SHP77 (cell line): ENCODE data around the gene BCL11B.
"Not testable (repeated sequence)": the region's sequence is repeated elsewhere in the genome, so short reads cannot be mapped to it uniquely, and the experiment has no call there.

ENCODE experiments used
- DNase-seq, 2 experiments: peaks; one replicate each; lab custom pipeline; 2025; lab: John Stamatoyannopoulos, UW

Gene BCL11B

DNA sequence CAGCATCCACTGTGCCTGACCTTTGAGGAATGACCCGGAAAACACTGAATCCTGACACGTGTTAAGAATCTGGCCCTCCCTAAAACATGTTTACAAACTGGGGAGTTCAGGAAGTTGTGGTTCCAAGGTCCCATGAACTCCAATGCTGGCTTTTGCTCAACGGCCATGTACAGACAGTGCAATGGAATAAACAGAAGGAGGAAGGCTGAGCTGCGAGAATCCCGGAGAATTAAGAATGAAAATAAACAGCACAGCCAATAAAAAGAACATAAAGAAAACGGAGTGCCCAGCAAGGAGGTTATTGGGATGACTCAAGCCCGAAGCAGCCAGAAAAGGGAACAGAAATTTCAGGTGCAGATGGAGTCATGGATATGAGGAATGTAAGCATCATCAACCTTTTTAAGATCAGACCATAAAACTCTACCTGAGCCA, 32.3 kb downstream of the BCL11B start:
- DNase-seq: no peak

DNA sequence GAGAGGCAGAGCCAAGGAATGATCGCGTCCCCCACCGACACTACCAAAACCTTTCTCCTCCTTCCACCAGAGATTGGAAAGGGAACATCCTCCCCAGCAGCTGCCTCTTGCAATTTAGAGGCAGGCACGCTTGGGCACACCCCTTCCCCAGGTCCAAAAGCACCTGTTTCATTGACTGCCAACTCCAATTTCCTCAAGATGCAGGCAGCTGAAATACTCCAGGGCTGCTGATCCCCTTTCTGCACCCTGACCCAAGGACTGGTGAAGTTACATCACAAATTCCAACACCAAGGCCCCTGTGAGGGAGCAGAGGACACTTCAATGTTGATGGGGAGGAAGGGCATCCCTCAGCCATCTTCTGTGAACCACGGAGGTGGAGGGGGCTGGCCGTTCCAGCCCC, 33.8 kb downstream of the BCL11B start:
- DNase-seq: no peak

DNA sequence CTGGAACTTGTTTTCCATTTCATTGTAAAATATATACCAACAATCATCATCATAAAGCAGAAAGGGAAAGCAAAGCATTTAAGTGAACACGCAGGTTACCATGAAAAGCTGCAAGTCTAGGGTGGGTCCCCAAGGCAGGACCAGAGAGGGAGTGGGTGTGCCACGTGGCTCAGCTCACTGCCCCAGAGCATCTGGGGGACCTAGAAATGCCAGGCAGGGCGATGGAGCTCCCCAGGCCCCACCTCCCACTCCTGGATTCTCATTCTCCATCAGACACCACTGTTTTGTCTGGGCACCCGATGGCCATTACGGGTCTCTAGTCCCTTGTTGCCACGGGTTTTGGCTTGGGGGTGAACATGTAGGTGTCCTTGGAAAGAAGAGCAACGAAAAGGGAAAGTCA, 34.7 kb downstream of the BCL11B start:
- no peak for DNase-seq

DNA sequence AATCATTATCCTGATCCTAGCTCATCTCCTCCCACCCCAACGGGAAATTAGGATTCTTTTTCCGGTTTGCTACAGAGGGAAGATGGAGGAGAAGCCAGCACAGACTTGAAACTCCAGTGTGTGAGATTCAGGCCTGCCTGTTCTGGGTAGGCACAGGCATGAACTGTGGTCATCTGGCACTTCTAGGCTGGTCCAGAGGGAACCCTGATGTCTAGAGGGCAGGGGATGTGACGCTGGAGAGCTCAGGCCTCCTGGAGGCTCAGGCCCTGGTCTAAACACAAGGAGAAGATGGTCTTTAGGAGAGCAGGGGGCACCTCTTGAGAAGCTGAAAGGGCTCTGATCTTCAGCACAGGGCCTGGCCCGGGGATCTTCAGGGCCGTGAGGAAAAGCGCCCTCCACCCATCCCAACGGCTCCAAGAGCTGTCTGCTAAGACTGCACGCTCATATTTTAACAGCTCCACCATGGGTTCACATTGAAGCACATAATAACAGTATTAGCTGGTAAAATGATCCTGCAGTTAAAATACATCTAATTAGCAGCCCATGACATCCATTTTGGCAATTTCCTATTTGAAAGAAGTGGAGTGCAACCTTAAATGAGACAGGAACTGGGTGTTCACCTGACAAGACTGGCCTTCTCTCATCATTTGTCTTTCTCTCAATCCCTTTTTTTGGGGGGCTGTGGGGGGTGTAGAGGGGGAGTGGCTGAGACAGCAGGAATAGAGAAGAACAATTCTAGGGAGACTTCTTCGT, 35.4 kb downstream of the BCL11B start:
- no peak for DNase-seq

DNA sequence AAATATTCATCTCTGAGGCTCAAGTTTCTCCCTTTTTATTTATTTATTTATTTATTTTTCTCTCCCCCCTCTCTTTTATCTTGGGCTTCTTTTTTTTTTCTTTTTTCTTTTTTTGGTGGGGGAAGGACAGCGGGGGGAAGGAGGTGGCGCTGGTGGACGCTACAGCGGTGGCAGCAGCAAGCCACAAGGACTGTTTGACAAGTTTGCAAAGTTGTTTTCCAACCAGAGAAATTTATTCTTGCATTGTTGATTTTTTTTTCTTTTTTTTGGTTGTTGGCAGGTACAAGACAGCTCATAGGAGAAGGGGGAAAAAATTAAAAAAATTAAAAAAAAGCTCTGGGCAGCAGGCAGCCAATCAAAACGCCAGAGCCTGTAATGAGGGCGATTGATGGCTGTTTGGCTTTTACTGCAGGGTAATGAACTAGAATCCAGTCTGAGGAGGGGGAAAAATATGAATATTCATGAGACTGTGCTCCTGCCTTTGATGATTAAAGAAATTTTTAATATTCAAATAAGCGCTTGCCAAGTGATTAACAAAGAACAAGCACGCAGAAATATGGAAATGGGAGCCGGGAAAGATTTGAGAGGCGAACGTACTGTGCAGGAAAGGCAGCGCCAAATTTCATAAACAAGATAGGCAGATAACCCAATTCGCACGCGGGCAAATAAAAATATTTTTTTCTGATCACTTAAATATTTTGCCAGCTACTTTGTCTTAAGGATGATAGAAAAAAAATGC, 36.2 kb downstream of the BCL11B start:
- DNase-seq: no peak

DNA sequence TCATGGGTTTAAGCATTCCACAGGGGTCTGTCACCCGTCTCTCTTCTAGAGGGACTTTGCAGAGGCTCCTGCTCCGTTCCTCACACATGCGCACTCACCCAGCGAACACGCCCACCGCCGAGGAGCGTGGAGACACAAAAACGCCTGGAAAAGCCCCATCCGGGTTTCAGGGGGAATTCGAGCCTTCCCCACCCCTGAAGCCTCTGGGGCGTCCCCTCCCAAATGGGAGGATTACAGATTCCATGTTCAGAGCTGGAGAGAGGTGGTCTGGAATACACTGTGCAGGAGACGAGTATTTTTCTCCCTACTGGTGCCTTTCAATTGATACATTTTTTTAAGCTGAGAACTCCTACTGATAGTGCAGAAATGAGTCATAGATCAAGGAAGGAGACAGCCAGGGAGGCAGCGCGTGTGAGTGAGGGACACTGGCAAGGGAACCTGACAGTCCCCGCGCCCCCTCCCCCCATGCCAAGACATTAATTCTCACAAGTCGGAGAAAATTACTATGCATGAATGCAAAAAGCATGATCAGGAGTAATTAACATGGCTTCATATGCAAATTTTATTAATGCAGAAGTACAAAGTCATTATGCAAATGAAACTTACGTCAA, 36.9 kb downstream of the BCL11B start:
- DNase-seq: no peak

DNA sequence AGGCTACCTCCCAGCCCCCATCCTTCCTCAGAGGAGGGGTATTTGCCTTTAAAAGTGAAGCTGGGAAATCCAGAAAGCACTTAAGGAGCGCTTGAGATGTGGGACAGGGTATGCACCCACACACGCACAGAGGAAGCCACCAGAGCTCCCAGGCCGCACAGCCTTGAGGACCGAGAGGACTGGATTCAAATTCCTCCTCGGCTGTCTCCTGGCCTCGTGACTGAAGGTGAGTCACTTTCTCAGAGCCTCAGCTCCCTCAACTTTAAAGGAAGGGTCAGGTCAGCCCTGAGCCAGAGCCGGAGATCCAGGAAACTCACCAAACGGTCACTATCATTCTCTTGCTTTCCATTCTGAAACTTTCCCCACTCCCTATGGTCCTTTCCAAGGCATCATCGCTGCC, 37.6 kb downstream of the BCL11B start:
- DNase-seq: no peak

DNA sequence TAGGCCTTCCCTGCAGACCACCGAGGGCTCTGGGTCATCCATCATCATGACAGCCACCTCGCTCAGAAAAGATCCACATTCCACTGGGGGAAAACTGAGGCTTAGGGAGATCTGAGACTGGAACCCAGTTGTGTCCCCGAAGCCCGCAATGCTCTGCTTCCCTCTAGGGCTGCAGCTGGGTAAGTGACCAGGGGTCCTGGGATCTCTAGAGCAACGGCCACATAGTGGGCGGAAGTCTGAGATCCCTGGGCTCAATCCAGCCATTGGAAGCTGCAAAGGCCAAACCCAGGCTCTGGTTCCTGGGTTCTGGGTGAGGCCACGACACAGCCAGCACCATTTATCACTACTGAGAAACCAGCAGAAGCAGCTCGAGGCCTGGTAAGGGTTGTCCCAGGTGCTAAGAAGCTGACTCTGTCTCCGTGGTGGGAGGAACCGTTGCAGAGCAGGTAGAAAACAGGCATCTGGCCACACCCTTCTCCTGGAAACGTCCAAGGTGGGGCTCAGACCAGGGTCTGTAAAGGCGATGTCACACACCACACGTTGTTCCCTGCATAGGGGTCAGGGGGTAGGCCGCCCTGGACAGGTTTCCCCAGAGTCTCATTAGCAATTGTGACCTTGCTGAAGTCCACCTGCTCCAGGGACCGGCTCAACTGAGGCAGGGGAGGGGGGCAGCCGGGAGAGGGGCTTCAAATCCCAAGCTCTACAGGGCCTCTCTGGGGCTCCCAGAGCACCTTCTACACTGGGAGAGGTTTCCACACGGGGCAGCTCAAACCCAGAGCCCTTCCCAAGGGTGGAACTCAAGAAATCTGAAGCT, 38.6 kb downstream of the BCL11B start:
- DNase-seq: no peak

DNA sequence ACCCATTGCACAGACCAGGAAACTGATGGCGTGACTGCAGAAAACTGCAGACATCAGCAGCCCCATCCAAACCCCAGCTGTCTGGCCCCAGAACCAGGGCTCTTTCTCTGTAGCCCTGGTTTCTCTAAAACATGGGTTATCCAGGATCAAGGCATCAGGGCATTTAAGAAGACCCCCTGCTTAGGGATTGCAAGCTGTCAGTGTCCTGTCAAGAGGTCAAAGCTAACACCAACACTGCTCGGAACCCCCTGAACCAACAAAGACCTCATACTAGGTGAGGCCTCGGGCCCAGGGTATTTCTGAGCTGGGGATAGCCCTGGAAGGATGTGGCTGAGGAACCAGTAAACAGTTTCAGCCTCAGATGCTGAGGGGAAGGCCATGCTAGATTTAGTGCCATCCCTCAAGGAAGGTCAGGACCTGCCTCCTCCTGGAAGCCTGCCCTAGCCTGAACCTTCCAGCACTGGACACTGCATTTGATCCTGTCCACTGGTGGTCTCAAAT, 39.2 kb downstream of the BCL11B start:
- DNase-seq: no peak

DNA sequence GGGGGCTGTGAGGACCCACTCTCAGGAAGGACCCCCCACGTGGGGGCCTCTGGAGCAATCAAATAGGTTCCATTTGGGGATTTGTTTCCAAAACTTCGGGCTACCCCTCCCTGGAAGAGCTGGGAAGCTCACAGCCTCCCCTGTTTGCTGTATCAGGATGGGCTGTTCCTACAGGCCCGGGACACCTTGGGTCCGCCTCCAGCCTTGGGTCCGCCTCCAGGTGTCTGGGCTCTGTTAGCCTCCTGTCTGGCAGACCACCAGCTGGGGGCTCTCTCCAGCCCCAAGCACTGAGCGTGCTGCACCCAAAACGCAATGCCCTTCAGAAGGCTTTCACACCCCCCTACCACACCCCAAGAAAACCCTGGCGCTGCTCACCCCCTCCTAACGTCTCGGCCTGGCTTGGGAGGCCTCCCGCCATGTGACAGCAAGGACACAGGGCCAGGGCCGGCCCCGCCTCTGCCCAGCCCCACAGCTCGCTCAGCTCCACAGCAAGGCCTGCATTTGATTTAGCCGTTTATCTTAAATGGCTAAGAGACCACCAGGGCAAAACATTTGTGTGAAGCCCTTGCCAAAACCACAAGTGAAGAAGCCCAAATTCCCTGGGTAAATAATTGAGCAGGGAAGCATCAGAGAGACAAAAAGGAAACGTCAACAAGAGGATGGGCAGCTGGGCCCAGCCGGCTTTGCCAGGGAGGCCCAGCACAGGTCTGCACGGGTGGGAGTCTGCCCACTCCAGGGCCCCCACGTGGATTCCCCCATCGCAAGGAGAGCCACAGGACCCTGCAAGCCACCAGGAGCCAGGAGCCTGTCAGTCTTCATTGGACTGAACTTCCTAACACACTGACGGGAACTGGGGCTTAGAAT, 39.9 kb downstream of the BCL11B start:
- no peak for DNase-seq

DNA sequence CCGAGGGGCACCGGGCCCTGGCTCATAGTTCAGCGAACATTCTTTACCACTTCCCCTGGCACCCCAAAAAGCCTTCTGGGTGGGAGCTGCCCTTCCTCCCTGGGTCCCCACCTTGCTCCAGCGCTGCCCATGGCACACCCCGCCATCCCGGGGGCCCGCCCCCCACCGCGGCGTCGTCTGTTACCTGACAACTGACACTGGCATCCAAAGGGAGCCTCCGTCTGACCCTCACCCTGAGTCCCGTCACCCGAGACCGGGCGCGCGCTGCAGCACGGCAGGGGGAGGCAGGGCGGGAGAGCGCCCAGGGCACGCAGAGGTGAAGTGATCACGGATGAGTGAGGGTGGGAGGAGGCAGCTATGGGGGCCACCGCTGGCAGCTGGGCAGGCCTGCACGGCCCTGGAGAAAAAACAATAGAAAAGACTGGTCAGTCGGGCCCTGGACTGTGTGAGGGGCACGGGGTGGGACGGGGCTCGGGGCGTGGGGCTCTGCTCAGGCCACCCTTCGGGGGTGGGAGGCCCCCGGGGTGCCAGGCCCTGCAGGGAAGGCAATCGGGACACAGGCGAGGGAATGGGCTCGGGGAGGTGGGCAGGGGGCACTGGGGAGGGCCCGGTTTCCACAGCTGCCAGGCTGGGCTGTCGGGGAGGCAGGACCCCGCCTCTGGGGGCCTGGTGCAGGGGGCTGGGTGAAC, 40.7 kb downstream of the BCL11B start:
- no peak for DNase-seq

DNA sequence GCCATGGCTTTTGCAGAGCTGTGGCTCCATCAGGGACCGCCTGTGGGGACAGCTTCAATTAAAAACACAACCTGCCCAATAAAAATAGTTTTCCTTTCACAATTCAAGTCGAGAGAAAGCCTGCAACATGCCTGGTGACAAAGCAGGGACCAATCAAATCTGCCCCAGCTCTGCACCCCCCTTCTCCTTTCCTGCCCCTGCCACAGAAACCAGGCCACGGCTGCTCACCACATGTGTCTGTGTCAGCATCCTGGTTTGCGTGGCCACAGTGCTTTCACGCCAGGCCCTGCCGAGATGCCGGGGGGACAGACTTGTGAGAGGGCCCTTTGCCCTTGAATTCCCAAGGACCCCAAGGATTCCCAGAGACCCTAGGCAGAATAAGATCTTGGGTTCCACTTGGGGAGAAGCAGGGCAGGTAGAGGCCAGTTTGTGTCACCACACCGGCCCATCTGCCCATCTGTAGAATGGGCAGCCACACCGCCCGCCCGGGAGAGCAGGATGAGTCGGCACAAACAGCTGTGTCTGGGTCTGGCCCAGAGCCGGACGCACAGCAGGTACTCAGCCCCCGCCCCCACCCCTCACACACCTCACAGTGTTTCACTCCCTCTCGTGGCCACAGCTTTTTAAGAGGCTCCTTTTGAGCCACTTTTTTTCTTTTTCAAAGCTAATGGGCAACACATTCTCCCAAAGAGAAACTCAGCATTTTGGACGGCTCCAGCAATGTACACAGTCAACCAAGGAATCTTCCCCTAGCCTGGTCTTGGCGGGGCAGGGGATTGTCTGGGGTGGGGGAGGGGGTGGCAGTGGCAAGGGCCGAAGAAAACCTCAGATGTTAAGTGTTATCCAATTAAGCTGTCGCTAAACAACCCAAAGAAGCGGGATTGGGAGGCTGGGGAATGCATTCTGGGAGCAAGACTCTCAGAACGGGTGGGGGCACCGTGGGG, 41.5 kb downstream of the BCL11B start:
- DNase-seq: no peak

DNA sequence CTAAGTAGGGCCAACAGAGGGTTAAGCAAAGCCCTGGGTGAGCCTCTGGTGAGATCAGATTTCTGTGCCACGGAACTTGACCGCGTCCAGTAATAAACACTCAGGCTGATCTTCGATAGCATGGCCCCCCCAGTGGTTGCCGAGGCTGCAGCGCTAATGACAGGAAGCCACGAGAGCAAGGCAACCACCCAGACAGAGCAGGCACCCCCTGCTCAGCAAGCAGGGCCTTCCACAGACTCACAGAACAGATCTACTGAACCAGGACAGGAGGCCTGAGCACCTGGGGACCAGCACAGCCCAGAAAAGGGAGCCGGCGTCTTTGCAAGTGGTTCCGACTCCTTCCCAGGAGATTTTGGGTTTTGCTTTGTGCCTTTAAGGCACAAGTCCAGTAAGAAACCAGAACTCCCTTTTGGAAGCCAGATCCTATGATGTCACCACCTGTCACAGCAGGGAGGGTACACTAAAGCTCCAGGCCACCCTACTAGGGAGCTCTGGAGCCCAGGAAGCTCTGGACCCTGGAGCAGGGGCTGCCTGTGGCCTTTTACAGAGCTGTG, 42.3 kb downstream of the BCL11B start:
- no peak for DNase-seq

DNA sequence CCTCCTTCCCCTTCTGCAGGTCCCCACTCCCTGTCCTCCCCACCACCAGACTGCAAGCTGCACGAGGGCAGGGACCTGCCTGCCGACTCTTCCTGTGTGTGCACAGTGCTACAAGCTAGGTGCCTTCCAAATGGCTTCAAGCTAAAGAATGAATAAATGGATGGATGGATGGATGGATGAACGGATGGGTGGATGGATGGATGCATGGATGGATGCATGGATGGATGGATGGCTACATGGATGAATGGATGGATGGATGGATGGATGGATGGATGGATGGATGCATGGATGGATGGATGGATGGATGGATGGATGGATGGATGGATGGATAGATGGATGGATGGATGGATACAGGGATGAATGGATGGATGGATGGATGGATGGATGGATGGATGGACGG, 43.2 kb downstream of the BCL11B start:
- DNase-seq: not testable (repeated sequence)

DNA sequence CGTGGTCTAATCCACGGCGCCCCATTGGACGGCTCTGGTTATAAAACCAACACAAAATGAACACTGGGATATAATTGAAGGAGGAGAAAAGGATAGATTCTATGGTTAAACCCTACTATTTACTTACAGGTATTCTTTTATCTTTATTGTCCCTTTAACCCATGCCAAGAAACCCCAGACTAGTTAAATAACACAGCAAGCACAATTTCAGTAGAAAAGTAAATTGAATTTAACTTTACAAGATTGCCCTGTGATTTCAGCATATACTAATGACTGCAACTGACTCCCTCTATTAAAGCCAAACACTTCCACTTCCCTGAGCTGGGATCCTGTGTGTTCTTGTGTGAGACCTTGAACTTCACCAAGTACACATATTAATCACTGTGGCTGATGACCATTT, 45.3 kb downstream of the BCL11B start:
- DNase-seq: no peak

DNA sequence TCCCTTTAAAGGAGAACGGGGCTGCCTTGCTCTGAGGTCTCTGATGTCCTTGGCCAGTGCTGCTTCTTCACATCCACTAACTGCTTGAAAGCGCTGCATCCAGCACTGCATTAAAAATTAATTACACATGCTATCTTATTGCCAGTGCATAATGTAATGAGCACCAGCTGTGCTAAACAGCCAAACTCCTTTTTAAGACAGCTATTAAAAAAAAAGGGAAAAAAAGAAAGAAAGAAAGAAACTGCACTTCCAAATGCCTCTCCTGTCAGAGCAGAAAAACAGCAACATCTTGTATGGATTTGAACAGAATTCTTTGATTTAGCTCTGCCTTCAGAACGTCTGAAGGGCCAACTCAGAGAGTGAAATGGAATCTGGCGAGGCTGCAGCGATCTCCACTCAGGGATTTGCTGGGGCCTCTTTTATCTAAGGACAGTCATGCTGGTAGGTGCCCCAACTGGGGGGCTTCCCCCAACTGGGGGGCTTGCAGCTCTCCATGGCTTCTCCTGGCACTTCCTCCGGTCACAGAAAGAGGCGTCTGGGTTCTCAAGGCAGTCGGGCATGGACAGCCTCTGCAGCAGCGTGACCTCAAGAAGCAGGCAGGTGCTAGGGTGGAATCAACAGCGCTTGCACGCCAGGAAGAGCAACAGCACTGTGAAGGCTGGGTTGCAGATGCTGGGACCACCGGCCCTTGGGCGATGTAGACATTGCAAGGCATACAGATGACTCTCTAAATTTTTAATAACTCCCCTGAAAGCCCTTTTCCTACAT, 46.4 kb downstream of the BCL11B start:
- DNase-seq: no peak

DNA sequence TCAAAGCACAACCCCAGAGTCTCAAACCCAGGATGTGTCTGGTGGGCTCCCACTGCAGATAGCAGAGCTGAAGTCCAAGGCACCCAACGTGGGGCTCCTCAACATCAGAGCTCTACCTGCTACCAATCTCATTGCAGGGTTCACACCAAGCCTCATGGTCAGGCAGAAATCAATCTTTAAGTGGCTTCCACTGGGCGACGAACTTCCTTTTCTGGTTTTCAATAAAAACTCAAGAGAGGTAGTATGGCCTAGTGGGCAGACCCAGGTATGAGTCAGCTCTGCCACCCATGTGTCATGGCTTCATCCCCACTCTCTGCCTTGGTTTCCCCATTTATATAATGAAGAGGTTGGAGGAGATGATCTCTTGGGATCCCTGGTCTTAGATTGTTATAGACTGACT, 47.0 kb downstream of the BCL11B start:
- DNase-seq: no peak
